Measurements from ENCODE around the gene GPD1.

GPD1 gene

GRCh38 chr12:50102646-50103309 is 1.0 kb upstream of the GPD1 start:
- peak; percentile 16 to 81 for DNase-seq

- DNase-seq, result no peak
These were observed 457 bp upstream of the GPD1 start for GRCh38 chr12:50103351-50103750.

DNA sequence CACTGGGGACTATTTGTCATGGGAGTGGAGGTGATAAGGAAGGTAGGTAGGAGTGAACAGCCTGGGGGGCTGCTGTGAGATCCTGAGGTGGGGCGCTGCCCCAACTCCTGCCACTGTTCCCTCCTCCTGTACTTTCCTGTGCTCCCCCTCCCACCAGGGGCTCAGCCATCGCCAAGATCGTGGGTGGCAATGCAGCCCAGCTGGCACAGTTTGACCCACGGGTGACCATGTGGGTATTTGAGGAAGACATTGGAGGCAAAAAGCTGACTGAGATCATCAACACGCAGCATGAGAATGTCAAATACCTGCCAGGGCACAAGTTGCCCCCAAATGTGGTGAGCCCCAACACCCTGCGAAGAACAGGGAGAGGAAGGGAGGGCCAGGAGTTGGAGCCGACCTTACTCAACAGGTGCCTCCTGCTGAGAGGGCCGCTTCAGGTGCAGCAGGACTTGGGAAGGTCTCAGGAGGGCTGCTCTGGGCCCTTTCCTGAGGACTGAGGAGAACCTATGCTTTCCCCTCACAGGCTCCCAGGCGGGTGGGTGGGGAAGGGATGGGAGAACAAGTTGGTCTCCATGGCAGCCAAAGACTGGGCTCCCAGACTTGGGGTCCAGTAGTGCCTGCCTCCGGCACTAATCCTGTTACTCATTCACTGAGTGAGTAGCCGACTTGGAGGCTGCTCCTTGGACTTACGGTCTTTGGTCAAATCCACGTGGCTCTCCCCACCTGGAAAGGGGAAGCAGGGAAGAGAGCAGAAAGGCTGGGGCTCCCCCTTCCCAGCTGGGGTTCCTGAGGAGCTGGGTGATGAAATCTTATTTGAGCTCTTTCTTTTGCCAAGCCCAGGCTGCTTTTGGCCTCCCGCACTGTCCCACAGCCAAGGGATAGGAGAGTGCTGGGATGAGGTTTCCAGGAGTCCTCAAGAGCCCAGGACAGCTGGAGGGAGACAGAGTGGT is 884 bp downstream of the GPD1 start:
- peak in 1 of 2 donors; percentile 40 for DNase-seq

DNA sequence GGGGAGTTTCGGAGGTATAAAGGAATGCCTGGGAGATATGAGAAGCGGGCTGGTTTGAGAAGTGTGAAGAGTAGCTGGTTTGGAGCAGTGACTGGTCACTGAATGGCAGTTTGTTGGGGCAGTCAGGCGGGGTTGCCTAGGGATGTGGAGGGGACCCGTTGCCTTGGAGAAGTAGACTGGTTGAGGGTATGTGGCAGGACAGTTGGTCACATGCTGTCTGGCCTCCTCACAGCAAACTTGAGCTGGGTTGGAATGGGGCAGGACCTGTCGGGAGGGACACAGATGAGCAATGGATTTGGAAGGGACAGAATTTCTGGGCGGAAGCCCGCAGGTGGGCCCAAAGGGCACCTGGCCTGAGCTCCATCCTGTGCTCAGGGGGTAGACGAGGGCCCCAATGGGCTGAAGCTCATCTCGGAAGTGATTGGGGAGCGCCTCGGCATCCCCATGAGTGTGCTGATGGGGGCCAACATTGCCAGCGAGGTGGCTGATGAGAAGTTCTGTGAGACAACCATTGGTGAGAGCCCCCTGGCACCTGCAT is 2.2 kb downstream of the GPD1 start:
- no peak for DNase-seq

- no peak for DNase-seq
These were observed 3.1 kb downstream of the GPD1 start for GRCh38 chr12:50106907-50107306.

GRCh38 chr12:50107416-50108268 is 3.8 kb downstream of the GPD1 start:
- no peak for DNase-seq

DNA sequence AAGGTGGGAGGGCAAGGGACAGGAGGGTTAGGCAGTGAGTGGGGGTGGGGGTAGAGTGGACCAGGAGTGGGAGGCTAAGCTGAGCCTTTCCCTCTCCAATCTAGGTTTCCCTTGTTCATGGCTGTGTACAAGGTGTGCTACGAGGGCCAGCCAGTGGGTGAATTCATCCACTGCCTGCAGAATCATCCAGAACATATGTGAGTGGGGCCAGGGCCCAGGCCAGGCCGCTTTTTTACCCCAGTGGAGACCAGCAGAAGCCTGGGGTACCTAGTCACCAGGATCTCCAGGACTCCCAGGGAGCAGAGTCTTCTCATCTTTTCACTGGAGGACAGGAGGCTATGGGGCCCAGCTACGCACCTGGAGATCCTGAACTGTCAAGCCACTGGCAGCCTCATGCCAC is 5.5 kb downstream of the GPD1 start:
- no peak for DNase-seq

DNA sequence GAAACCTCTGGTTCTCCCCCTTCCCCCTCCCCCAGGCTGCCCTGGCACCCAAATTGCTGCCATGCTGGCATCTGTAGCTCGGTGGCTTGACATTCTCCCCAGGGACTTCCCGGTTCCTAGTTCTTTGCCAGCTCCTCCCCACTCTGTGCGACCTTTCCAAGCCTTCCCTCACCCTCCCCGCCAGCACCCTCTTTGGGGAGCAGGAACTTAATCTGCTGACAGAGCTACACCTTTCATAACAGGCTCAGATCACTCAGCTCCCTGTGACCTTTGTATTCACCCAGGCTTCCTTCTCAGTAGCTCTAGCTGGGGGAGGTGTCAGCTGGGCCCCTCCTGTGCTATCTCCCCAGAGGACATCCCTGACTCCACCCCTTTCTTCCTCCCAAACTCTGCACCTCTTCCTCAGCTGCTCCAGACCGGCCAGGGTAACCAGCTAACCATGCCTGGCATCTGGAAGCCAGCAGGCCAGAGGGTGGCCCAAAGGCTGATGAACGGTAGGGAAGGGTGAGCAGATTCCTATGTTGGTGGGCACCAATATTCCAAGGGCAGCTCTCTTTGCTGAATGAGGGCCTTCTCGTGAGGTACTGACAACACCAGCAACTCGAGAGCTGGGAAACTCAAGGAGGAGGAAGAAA is 6.4 kb downstream of the GPD1 start:
- peak; percentile 48 to 88 for DNase-seq

DNA sequence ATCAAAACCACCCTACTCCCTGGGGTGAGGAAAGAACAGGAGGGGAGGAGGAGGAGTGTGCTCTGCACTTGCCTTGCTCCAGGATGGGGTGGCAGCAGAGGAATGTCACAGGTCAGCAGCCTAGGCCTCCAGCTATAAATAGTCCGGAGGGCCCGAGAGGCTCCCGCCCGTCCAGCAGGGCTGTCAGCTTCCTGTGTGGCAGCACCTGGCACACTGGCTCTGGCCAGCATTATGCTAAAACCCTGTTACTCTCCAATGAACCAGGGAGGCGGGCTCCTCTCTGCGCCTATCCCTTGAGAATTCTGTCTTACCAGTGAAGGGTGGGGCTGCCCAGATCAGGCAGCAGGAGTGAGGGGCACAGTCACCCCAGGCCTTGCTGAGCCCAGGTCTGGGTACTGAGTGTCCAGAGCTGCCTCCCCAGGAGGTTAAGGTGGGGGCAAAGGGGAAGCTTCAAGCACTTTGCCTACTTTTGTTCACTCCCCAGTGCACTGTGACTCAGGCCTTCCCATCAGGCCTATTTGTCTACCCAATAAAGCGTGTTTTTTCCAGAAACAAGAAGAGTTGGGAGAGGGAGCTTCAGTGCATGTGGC is 7.0 kb downstream of the GPD1 start:
- DNase-seq, result peak; percentile 17 to 58

GRCh38 chr12:50111395-50111692 is 7.5 kb downstream of the GPD1 start:
- DNase-seq, result no peak

DNA sequence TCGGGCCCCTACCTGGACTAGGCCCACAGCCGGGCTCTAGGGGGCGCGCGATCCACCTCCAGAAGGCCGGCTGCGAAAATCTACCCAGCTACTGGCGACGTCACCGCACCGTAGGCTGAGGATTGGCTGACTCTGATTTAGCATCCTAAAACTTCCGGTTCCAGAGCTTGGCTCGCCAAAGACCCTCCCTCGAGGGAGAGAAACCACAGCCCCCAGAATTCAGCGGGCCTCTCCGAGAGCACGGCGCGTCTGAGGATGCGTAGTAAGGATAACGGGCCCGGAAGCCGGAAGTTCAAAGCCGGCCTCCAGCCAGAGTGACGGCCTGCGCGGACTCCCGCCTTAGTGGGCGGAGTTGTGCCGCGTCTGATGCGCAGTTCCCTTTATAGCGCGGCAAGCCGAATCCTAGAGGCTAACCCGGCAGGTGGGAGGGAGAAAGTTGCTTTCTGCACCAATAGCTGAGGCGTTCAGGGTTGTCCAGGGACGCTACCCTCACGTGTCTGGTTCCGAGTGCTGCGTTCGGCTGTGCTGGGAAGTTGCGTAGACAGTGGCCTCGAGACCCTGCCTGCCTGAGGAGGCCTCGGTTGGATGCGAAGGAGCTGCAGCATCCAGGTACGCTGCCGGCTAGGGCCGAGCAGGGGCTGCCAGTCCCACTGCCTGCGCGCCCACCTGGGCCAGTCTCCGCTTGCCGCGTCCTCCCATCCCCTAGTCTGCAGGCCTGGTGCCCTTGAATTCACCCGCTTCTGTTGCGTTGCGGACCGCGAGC is 8.1 kb downstream of the GPD1 start, which contains the start of gene COX14:
Gene COX14, plus strand, starts transcription at position 544 of the 763 bp plus-strand sequence. CDS start 7,808 bp downstream, outside the sequence.
- DNase-seq, result peak; percentile 99 to 100

DNA sequence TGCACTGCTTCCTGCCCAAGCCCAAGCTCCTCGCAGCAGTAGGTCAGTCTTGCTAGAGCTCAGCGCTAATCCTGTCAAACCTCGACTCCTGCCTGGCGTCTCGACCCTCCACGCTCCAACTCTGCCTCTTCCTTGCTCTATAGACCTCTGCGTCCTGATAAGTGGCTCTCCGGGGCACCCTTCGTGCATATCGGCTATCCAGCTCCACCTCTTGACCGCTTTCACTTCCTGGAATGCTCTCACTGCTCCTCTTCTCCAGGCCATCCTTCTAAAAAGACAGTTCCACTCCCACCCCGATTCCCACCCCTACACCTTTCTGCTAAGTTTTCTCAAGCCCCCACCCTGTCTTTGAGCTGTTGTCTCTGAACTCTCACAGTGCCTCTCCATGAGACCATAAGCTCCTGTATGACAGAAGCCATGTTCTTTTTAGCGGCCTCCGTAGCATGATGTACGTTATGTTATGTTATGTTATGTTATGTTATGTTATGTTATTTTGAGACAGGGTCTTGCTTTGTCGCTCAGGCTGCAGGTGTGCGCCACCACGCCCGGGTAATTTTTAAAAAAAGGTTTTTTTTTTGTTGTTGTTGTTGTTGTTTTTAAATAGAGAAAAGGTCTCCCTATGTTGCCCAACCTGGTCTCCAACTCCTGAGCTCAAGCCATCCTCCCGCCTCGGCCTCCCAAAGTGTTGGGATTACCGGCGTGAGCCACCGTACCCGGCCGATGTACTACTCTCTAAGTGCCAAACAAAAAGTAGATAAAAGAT is 8.8 kb downstream of the GPD1 start:
- peak; percentile 41 to 44 for DNase-seq

GRCh38 chr12:50117057-50117622 is 13.3 kb downstream of the GPD1 start:
- DNase-seq, result no peak

- DNase-seq, result no peak
These were observed 15.6 kb downstream of the GPD1 start for GRCh38 chr12:50119387-50119786.

GRCh38 chr12:50120521-50120920 is 16.7 kb downstream of the GPD1 start:
- no peak for DNase-seq

GRCh38 chr12:50120953-50121352 is 17.1 kb downstream of the GPD1 start:
- no peak for DNase-seq

DNA sequence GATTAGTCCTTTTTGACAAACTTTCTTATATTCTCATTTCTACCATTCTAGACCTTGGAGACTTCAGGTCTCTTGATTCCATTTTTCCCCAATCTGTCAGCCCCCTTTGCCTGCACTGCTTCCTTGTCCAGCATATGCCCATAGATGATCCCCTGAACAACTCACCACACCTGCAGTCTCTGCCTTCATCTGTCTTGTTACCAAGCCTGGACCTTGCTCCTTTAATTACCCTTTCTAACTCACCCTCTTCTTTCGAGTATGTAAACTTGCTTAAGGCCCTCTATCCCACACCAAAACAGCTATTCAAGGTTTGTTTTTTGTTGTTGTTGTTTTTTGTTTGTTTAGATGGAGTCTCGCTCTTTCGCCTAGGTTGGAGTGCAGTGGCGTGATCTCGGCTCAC is 17.8 kb downstream of the GPD1 start:
- DNase-seq, result no peak

DNA sequence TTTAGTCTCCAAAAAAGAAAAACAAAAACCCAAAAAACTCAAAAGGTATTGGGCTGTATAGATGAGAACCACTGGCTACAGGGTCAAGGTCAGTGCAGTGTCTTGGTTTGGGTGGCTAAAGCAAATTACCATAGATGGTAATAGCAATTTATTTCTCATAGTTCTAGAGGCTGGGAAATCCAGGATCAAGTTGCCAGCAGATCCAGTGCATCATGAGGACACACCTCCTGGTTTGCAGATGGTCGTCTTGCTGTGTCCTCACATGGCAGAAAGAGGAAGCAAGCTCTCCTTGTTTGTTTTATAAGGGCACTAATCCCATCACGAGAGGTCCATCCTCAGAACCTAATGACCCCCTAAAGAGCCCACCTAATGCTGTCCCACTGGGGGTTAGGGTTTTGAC is 19.4 kb downstream of the GPD1 start:
- no peak for DNase-seq

DNA sequence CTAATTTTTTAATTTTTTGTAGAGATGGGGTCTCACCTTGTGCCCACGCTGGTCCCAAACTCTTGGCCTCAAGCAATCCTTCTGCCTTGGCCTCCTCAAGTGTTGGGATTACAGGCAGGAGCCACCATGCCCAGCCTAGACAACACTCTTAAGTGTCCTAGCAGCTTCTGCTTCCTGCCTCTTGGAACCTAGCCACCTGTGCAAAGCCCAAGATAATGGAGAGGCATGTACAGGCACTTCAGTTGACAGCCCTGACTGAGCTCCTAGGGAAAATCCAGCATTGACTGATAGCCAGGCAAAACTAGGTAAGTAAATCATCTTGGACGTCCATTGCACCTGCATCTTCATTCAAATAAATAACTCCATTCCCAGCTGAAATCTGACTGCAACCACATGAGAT is 23.7 kb downstream of the GPD1 start:
- DNase-seq, result no peak

- peak; percentile 42 to 60 for DNase-seq
These were observed 25.5 kb downstream of the GPD1 start for GRCh38 chr12:50129290-50129689.

Data from inflammatory macrophage treated with lipopolysaccharide for 1 hour (primary cell).